IPS-18c (cell line): ENCODE results near the gene INKA1.
"Not testable (repeated sequence)": the region's sequence is repeated elsewhere in the genome, so short reads cannot be mapped to it uniquely, and the experiment has no call there.

Source experiments
- H3K4me3 ChIP-seq: 2 replicates; pipeline ENCODE4 v1.7.0; 2013; ENCODE audit warnings: low read depth, mild to moderate bottlenecking, low read length, moderate library complexity; ENCODE audit not compliant: insufficient read depth
- H3K9me3 ChIP-seq: one replicate; pipeline ENCODE4 v1.6.1; 2013; ENCODE audit warnings: mild to moderate bottlenecking, low read length, moderate library complexity; ENCODE audit not compliant: control insufficient read depth, insufficient read depth

Gene INKA1

DNA sequence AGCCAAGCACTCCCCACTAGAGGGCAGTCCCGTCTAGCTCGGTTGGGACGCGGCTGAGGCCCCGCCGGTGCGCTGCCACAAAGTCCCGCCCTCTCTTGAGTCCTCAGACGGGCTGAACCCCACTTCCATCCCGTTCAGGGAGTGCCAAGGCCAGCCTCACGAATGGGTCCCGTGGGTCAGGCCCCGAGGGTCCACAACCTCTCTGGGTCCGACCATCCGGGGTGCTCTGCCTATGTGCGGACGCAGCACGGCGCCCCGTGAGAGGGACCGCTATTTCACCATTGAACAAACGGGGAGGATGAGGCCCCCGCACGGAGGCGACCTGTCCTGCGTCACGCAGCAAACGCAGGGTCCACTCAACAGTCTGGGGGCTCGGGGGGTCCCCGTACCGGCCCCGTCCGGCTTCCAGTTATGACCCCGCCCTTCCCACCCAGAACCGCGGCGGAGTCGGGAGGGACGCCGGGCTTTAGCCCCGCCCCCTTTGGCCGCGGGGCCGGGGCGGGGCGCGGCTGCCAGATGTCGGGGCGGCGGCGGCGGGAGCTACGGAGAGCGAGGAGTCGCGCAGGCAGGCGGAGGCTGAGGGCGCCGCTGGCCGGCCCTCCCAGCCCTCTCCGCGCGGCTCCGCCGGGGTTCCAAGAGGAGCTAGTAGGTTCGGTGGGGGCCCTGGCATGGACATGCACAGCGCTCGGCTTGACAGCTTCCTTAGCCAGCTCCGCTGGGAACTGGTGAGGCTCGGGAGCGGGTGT lies at the start of gene INKA1:
Gene INKA1 (plus strand): TSS at position 543 of the 746 bp plus-strand sequence. CDS start 132 bp downstream, at position 675.
- Histone ChIP-seq H3K4me3 (peak within 1 kb of the TSS; percentile 82), H3K9me3 (no peaks in the 10 kb centered on the region)

DNA sequence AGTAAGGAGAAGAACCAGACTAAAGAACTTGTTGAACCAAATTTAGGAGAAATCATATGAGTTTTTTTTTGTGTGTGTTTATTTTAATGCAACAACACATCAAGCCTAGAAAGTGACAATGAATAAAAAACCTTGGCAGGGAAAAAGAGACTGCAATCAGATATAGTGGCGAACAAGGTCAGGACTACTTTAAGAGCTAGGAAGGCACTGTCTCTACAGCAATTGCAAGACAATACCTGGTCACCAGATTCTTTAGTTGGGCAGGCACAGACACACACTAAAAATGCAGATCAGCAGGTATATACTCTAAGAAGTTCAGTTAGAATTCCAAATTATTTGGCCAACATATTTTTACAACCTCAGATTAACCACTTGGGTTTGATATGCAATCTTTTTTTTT lies 48.5 kb upstream of the INKA1 start:
- H3K9me3 ChIP-seq = no peaks in the 10 kb centered on the region
- H3K4me3 ChIP-seq = no peak overlapping the region

DNA sequence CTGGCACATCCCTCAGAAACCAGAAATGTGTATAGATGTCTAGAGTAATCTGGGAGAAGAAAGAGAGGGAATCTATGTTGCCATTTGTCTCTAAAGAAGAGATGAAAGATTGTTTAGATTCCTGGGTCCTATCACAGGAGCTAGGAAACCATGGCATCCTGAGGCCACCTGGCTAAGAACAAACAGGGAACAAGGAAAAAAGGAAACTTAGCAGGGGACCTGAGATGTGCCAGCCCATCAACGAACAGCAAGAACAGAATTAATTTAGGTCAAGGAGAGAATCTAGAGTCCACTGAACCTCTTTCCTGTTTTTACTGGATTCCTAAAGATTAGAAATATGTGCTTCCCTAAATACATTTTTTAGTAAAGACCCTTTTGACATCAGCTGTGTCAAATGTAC lies 47.0 kb upstream of the INKA1 start:
- H3K4me3 ChIP-seq = no peak overlapping the region

GRCh38 chr3:49757197-49757596 lies 45.9 kb upstream of the INKA1 start:
- Histone ChIP-seq H3K4me3 (no peak overlapping the region), H3K9me3 (no peaks in the 10 kb centered on the region)

More for the DNA sequence above, 47.0 kb upstream of the INKA1 start:
- H3K9me3 ChIP-seq = no peaks in the 10 kb centered on the region

- H3K9me3 ChIP-seq = no peaks in the 10 kb centered on the region
- H3K4me3 ChIP-seq = no peak overlapping the region
Observed at GRCh38 chr3:49759226-49759625, 43.8 kb upstream of the INKA1 start.

GRCh38 chr3:49761661-49762060 lies 41.4 kb upstream of the INKA1 start:
- Histone ChIP-seq H3K9me3 (no peaks in the 10 kb centered on the region), H3K4me3 (no peak overlapping the region)

GRCh38 chr3:49763981-49764380 lies 39.1 kb upstream of the INKA1 start:
- Histone ChIP-seq H3K9me3 (no peaks in the 10 kb centered on the region), H3K4me3 (no peak overlapping the region)

DNA sequence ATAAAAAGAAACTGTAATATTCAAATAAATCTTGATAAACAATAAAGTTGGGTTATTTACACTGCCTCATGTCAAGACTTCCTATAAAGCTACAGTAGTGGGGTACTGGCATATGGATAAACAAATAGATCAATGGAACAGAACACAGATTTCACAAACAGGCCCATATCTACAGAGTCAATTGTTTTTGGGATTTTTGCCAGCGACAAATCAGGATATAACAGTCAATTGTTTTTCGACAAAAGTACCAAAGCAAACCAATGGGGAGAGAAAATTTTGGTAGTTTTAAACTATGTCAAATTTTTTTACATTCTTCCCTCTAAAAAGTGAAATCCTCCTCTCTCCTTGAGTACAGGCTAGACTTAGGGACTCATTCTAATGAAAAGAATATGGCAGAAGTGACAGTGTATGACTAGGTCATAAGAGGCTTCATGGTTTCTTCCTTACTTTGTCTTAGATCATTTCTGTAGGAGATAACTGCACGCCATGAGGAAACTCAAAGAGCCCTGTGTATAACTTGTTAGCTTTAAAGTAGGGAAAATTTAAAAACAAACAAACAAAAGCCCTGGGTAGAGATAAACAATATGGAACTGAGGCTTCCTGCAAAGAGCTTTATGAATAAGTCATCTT lies 33.7 kb upstream of the INKA1 start:
- Histone ChIP-seq H3K9me3 (no peaks in the 10 kb centered on the region), H3K4me3 (no peak overlapping the region)

DNA sequence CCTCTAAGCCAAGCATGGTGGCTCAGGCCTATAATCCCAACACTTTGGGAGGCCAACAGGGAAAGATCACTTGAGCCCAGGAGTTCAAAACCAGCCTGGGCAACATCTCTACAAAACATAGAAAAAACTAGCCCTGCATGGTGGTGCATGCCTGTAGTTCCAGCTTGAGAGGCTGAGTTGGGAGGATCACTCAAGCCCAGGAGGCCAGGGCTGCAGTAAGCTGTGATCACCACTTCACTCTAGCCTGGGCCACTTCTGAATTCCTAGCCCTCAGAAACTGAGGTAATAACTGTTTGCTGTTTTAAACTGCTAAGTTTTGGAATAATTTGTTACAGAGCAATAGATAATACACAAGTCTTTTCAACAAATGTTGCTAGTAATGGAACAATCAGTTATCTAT lies 33.1 kb upstream of the INKA1 start:
- H3K4me3 ChIP-seq = no peak overlapping the region
- H3K9me3 ChIP-seq = no peaks in the 10 kb centered on the region

DNA sequence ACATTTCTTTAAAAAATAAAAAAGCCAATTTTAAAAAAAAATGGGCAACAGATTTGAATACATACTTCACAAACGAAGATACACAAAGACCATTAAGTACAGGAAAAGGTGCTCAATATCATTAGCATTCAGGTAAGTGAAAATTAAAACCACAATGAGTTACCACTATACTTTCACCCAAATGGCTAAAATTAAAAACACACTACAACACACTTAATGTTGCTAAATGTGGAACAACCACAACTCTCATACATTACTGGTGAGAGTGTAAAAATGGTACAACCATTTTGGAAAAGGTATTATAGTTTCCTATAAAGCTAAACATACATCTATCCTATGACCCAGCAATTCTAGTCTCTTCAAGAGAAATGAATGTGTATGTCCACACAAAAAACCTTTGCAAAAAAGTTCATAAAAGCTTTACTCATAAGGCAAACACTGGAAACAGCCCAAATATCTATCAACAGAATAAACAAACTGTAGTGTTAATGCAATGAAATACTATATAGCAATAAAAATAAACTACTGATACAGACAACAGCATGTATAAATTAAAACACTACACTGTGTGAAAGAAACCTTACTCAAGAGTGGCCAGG lies 31.6 kb upstream of the INKA1 start:
- H3K9me3 ChIP-seq = no peaks in the 10 kb centered on the region

DNA sequence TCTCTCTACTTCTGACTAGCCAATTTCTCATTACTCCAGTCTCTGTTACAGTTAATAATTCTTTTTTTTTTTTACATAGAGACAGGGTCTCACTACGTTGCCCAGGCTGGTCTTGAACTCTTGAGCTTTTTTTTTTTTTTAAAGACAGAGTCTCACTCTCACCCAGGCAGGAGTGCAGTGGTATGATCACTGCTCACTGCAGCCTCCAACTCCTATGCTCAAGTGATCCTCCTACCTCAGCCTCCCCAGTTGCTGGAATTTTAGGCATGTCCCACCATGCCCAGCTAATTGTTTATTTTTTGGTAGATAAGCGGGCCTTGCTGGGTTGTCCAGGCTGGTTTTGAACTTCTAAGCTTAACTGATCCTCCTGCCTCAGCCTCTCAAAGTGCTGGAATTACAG lies 30.4 kb upstream of the INKA1 start:
- H3K4me3 ChIP-seq = no peak overlapping the region

More for the DNA sequence above, 31.6 kb upstream of the INKA1 start:
- no peak overlapping the region for H3K4me3 ChIP-seq

DNA sequence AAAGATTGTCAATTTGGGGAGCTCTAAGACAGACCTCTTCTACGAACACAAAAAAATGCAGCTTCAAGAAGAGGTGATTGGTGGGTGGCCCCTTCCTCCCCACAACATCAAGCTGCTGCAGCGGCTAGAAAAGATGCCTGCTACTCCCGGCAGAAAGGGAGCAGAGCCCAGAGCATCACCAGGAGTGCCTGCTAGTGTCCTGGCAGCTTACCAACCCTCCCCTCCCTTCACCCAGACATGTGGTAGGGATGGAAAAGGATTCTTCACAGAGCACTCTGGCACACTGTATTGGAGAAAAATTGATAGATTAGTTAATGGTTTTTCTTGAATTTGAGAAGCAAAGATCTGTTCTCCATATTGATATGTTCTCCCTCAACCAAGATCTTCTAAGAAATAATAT lies 27.5 kb upstream of the INKA1 start:
- no peaks in the 10 kb centered on the region for H3K9me3 ChIP-seq
- H3K4me3 ChIP-seq = no peak overlapping the region

More for the DNA sequence above, 30.4 kb upstream of the INKA1 start:
- H3K9me3 ChIP-seq = no peaks in the 10 kb centered on the region

DNA sequence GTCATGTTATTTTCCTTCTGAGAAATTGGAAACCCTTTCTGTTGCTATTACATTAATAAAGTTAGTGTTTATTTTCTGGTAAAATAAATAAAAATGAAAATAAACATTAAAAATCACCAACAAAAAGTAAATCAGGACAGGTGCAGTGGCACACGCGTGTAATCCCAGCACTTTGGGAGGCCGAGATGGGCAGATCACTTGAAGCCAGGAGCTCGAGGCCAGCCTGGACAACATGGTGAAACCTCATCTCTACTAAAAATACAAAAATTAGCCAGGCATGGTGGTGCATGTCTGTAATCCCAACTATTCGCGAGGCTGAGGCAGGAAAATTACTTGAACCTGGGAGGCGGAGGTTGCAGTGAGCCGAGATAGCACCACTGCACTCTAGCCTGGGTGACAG lies 27.0 kb upstream of the INKA1 start:
- H3K9me3 ChIP-seq, H3K4me3 ChIP-seq: not testable (repeated sequence)

GRCh38 chr3:49779358-49780079 lies 23.5 kb upstream of the INKA1 start:
- Histone ChIP-seq H3K9me3 (no peaks in the 10 kb centered on the region), H3K4me3 (no peak overlapping the region)

DNA sequence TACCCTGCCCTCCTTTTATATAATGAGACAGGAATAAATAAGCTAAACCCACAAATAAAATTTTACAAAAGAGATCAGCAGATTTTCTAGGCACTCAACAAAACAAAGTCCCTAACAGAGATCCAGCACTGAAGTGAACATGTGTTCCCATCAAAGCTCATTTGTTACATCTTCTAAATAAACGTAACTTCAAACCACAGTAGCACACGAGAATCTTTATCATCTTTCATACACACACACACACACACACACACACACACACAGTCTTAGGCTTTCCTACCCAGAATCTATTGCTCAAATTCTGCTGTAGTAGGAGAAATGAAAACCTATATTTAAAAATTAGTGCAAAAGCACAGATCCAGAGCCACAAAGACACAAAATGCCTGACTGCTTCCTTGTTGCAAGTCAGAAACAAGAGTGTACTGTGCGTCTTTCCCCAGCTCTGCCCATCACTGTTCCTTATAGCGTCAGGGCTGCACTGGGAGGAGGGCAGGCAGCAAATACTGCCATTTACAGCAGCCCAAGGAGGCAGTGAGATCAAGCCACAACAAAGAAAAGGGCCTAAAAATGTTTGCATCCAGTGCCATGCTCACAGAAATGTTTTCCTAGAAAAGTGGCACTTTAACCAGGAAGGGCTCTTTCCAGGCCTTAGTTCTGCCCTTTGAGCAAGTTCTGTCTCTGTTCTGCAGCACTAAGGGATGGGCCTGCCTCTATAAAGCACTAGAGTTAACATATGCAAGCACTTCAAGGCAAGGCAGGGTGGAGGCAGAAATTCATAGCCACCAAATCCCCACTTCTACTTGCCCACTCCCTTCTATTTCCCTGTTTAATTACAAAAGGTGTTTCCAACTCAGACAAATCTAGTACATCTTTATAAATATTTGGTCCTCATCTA lies 22.7 kb upstream of the INKA1 start:
- Histone ChIP-seq H3K4me3 (no peak overlapping the region), H3K9me3 (no peaks in the 10 kb centered on the region)

- not testable (repeated sequence) for H3K4me3 ChIP-seq, H3K9me3 ChIP-seq
Observed at GRCh38 chr3:49780975-49781365, 22.1 kb upstream of the INKA1 start.
